DMS153 (cell line): ENCODE results near the gene TREML1.
"Not testable (repeated sequence)": the region's sequence is repeated elsewhere in the genome, so short reads cannot be mapped to it uniquely, and the experiment has no call there.

Experiments used
- DNase-seq: peaks from one replicate; lab custom pipeline; 2025; lab: John Stamatoyannopoulos, UW

TREML1 gene

GRCh38 chr6:41147917-41148316 is 6.2 kb downstream of the TREML1 start:
- DNase-seq, result no peak

DNA sequence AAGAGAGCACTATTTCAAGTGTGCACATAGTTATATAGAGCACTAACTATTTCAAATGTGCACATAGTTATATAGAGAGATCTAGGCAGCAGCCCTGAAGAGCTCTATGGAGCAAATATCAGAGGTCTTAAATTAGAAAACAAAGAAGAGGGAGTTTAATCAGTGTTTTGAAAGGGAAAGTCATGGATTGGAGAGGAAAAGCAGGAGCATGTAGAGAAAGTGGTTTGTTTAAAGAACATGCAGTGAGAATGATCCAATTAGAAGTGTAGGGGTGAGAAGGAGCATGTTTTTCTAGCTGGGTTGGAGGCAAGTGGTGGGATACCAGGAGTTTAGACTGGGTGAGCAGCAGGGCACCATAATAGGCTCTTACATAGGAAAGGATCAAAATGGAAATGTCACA is 17.2 kb downstream of the TREML1 start:
- no peak for DNase-seq

GRCh38 chr6:41135062-41135832 is 18.9 kb downstream of the TREML1 start:
- no peak for DNase-seq

GRCh38 chr6:41132254-41132653 is 21.9 kb downstream of the TREML1 start:
- peak; percentile 31 for DNase-seq

GRCh38 chr6:41125282-41125681 is 28.9 kb downstream of the TREML1 start:
- no peak for DNase-seq

DNA sequence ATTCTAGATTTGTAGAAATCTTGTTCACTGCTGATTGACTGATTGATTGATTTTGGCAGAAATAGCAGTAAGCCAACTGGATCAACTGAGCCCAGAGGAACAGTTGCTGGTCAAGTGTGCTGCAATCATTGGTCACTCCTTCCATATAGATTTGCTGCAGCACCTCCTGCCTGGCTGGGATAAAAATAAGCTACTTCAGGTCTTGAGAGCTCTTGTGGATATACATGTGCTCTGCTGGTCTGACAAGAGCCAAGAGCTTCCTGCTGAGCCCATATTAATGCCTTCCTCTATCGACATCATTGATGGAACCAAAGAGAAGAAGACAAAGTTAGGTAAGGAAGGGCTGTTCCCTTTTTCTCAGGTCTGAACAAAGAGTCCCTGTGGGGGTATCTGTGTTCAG is 31.2 kb downstream of the TREML1 start:
- DNase-seq, result no peak

GRCh38 chr6:41122373-41122772 is 31.8 kb downstream of the TREML1 start:
- no peak for DNase-seq

GRCh38 chr6:41120058-41120457 is 34.1 kb downstream of the TREML1 start:
- DNase-seq, result no peak

DNA sequence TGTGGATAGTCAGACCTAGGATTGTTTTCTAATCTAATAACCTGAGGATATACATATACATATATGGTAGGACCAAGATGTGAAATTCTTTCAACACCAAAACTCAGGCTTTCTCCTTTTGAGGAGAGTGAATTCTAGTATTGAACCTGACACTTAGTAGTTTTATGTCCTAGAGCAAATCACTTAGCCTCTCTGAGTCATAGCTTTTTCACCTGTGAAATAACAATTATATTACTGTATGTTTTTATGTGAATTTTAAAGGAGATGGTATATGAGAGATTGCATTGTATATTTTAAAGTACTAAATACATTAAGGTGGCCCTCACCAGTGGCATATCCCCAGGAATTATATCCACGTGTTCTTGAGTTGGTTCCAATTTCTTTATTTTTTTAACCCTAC is 34.6 kb downstream of the TREML1 start:
- DNase-seq, result no peak

DNA sequence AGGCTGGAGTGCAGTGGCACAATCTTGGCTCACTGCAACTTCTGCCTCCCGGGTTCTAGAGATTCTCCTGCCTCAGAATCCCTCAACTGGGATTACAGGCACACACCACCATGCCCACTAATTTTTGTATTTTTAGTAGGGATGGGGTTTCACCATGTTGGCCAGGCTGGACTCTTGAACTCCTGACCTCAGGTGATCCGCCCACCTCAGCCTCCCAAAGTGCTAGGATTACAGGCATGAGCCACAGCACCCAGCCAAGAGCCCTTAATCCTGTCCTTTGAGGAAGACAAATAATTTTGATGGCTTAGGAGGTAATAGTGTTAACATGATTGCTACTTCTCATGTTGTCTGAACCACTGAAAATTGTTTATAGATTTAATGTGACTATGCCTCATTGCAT is 39.1 kb downstream of the TREML1 start:
- DNase-seq, result not testable (repeated sequence)

- DNase-seq, result no peak
Measured at GRCh38 chr6:41111017-41111416, 43.1 kb downstream of the TREML1 start.

- no peak for DNase-seq
Measured at GRCh38 chr6:41103847-41104246, 50.3 kb downstream of the TREML1 start.

DNA sequence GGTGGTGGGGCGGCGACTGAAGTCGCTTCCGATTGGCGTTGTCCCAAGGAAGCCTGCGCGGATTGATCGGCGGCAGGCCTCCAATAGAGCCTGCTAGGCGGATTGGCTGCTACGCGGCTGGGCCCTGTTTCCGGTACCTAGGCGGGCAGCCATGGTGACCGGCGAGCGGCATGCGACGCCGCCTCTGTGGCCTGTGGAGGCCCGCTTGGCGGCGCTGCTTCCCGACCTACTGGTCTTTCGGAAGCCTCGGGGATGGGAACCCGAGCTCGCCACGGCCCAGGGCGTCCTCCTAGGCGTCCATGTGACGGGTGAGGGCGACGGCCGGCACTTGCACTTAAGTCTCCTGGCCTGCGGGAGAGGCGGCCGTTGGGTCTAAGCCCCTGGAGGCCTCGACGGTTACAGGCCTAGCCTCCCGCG is 53.3 kb downstream of the TREML1 start:
- DNase-seq, result no peak
